ENCODE measurements around the gene TLNRD1.
A peak's percentile ranks its signal among the peaks of the same experiment; 100 is the strongest.
"Not testable (repeated sequence)": the region's sequence is repeated elsewhere in the genome, so short reads cannot be mapped to it uniquely, and the experiment has no call there.

TLNRD1 gene

DNA sequence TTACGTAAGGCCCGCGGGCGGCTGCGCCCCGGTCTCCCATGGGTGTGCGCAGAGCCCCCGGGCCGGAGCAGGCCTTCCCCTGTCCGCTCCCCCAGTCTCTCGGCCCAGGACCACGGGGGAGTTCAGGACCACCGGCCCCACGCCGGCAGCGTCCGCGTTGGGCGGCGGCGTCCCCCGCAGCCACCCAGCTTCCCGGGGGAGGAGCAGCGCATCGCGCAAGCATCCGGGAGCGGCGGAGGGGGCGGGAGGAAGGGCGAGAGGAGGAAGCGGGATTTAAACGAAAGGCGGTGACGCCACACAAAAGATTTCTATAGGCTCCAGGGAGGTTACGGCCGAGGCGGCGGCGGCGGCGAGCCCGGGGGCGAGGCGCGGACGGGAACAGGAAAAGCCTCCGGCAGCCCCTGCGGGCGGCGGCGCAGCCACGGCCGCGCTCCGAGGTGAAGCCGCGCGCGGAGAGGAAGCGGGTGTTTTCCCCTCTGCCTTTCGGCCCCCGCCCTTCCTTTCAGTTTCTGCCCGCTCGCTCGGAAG, at the start of gene TLNRD1:
TSS of gene TLNRD1 (plus strand) at position 300 of the 528 bp plus-strand sequence. CDS start 1,349 bp downstream, outside the sequence.
- DNase-seq = peak; percentile 81 to 85

- no peak for DNase-seq
Measured at GRCh38 chr15:80951941-80952340, 48.8 kb upstream of the TLNRD1 start.

- DNase-seq = no peak
Measured at GRCh38 chr15:80953001-80953952, 47.4 kb upstream of the TLNRD1 start.

GRCh38 chr15:80953953-80954778, 46.6 kb upstream of the TLNRD1 start:
- no peak for DNase-seq

GRCh38 chr15:80955571-80956452, 44.9 kb upstream of the TLNRD1 start:
- DNase-seq = peak; percentile 10 to 14

GRCh38 chr15:80957556-80957955, 43.2 kb upstream of the TLNRD1 start:
- no peak for DNase-seq

GRCh38 chr15:80957976-80958375, 42.7 kb upstream of the TLNRD1 start:
- no peak for DNase-seq

GRCh38 chr15:80958818-80959495, 41.8 kb upstream of the TLNRD1 start:
- no peak for DNase-seq

DNA sequence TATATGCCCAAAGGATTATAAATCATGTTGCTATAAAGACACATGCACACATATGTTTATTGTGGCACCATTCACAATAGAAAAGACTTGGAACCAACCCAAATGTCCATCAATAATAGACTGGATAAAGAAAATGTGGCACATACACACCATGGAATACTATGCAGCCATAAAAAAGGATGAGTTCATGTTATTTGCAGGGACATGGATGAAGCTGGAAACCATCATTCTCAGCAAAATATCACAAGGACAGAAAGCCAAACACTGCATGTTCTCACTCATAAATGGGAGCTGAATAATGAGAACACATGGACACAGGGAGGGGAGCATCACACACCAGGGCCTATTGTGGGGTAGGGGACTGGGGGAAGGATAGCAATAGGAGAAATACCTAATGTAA, 35.3 kb upstream of the TLNRD1 start:
- not testable (repeated sequence) for DNase-seq

DNA sequence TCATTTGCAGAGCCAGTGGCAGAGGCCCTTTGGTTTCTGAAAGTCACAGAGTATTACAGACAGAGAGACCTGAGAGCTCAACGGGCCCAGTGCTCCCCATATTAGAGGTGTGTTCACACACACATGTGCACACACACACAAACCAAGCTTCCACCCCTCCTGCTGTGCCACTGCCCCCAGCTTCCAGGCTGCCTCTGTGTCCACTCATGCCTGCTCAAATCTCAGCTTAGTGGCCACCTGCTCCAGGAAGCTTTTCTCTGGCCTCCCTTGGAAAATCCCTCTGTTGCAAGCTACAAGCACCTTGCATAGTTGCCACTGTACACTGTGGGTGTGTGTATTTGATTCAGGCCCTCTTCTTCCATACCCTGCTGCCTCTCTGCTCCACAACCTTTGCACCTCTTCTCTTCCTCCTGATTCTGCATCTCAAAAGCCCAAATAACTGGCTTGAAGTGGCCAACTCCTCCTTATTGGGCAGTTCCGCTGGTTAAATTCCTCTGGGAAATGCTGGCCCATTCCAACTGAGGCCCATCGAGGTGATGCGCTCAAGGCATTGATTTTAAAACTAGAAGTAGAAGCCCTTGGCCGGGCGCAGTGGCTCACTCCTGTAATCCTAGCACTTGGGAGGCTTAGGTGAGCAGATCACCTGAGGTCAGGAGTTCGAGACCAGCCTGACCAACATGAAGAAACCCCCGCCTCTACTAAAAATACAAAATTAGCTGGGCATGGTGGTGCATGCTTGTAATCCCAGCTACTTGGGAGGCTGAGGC, 34.1 kb upstream of the TLNRD1 start:
- no peak for DNase-seq

- no peak for DNase-seq
Measured at GRCh38 chr15:80967451-80967850, 33.3 kb upstream of the TLNRD1 start.

DNA sequence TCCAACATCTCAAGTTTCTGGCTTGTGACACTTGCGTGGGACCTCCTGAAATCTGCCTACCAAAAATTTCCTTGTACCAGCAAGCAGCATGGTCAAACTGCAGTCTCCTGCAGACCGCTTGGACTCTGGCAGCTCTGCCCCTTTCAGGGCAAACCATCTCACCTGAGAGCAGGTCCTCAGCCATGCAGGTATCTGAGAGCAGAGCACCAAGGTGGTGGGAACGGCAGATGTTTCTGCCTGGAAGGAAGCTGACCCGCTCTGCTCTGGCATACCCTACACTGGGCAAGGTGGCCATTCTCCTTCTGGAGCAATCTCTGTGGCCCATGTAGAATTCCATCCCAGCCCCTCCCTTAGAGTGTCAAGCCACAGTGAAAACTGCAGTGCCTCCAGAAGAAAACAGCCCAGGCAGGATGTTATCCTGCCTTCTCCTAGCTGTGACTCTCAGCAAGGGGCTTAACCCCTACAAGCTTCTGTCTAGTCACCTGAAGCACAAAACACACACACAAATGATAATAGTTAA, 32.7 kb upstream of the TLNRD1 start:
- DNase-seq = no peak

GRCh38 chr15:80969316-80969715, 31.4 kb upstream of the TLNRD1 start:
- DNase-seq = no peak

DNA sequence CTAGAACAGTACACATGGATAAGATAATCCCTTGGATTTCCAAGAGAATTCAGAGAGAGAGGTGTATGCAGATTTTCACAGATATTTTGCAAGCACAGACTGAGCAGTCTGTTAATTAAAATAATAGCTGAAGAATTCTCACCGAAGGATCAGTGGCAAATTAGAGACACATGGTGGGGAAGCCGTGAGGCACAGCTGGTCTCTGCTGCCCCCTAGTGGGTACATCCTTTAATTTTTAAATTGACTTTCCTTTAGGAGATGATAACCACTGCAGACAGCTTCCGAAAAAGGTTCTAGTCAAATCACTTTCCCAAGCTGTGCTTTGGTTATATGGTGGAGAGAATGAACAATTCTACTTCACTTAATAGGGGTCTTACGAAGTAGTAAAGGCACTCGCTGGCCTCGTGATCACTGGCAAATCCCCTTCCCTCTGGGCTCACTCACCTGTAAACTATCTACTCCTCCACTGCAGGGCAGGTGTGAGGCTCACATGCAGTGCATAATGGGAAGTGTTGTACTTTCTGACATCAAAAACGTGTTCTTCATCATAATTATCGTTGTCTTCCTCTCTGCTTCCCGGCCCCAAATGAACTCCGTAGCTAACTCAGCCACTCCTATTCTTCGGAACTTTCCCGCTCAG, 30.6 kb upstream of the TLNRD1 start:
- peak; percentile 48 to 58 for DNase-seq

DNA sequence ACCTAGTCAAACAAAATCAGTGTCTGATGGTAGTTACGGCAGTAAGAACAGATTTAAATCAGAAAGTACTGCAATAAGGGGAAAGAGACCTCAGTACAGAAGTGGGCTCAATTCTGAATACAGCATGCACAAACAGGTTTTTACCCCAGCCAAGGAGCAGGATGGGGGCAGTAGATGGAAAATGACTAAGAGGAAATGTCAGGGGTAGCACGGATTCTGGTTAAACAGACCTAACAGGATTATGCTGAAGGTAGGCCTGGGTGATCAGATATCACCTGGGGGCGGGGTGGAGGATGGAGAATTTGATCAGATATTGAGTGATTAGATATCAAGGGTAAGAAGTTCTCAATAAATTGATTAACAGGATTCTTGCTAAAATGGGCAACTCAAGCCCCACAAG, 30.1 kb upstream of the TLNRD1 start:
- no peak for DNase-seq

DNA sequence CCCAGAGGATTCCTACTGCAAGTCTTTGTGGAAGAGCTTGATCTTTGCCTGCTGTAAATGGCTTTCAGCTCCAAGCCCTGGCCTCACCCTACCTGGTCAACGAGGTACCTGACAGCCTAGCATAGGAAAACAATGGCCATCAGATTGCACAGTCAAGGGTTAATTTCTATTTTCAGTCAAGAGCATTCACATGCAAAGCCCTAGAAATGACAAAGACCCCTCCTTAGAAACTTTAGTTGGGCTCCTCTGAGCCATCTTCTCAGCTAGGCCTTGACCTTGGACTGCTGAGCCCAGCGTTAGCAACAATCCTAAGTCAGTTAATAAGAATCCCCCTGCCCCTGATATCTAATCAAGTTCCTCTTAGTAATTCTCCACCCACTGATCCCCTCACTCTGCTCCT, 29.6 kb upstream of the TLNRD1 start:
- no peak for DNase-seq

DNA sequence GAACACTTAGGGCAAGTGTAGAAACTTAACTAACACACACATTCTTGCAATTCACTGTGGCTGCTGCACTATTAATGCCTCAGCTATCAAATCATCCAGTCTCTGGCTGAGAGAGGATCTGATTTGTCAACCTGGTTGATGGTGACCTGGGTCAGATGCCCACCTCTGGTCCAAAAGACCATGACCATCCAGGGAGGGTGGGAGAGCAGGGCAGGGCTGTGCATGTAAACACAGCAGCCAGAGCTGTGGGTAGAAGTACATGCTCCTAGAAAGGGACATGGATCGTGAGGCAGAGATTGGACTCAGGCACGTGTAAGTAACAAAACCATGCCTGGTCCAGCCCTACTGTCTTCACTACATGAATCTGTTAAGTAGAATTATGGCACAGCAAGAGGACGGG, 28.4 kb upstream of the TLNRD1 start:
- no peak for DNase-seq

- no peak for DNase-seq
Measured at GRCh38 chr15:80974914-80975313, 25.8 kb upstream of the TLNRD1 start.

DNA sequence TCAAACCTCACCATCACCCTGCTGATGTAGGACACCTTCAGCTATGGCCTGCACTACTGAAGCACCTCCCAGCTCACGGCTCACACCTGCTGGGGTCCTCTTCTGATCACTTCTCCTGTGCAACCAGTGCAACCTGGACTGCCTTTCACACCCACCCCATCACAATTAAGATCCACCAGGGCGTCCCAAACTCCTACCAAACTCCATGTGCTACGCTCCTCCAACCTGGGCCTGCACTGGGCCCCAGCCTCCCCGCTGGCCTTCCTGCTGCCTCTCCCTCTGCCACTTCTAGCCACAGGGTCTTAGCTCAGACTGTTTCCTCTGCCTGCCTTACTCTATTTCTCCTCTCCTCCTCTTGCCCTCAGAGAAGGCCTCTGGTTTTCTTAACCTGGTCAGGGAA, 23.9 kb upstream of the TLNRD1 start:
- DNase-seq = no peak

- peak; percentile 33 to 53 for DNase-seq
Measured at GRCh38 chr15:80977627-80978036, 23.1 kb upstream of the TLNRD1 start.
